Keratinocyte (primary cell): ENCODE results near the gene OR6N2. TPM values are rescaled to one million over a fixed set of nuclear protein-coding genes. Genes with fewer than 3 reads are reported as not detected.

Experiments used
- DNase-seq: peaks from one replicate; pipeline ENCODE4 v3.0.0-alpha.2; 2011; ENCODE audit warnings: low read depth, missing footprints, low spot score
- FAIRE-seq: peaks from 2 replicates; lab custom pipeline; 2011; peaks lifted over from hg19 to GRCh38; lab: Jason Lieb, UNC
- H2AFZ ChIP-seq: 2 replicates; pipeline ENCODE4 v1.6.0; 2012; ENCODE audit warnings: low read length, control low read depth, inconsistent platforms; ENCODE audit not compliant: control insufficient read depth
- H3K27ac ChIP-seq: 2 replicates; pipeline ENCODE4 v1.5.1; 2011; ENCODE audit warnings: low read length; ENCODE audit not compliant: control insufficient read depth, insufficient read depth
- H3K27me3 ChIP-seq: 3 replicates; pipeline ENCODE4 v1.6.0; 2011; ENCODE audit warnings: low read length; ENCODE audit not compliant: control insufficient read depth, insufficient read depth; ENCODE audit errors: extremely low read depth
- H3K36me3 ChIP-seq, 2 experiments: 2 replicates in 1 of 2; 3 replicates in 1 of 2; pipeline ENCODE4 v1.5.1; 2011; ENCODE audit warnings: low read length in 2 of 2, mild to moderate bottlenecking in 1 of 2; ENCODE audit not compliant: control insufficient read depth in 2 of 2, insufficient read depth in 2 of 2; ENCODE audit errors: extremely low read depth in 1 of 2
- H3K4me1 ChIP-seq: 3 replicates; pipeline ENCODE4 v1.5.1; 2011; ENCODE audit warnings: low read length; ENCODE audit not compliant: control insufficient read depth, insufficient read depth; ENCODE audit errors: extremely low read depth
- H3K4me2 ChIP-seq: 3 replicates; pipeline ENCODE4 v1.6.0; 2011; ENCODE audit warnings: low read depth, low read length; ENCODE audit not compliant: control insufficient read depth, insufficient read depth; ENCODE audit errors: extremely low read depth
- H3K4me3 ChIP-seq, 3 experiments: fragments of 200-600 bp in 1 of 3; sonication (generic) in 1 of 3; 2 replicates in 2 of 3; 3 replicates in 1 of 3; pipeline ENCODE4 v1.5.1; 2011 to 2016; ENCODE audit warnings: low read length in 3 of 3, mild to moderate bottlenecking in 3 of 3, control low read depth in 2 of 3, inconsistent platforms in 1 of 3, low read depth in 1 of 3, mixed read lengths in 1 of 3, mixed run types in 1 of 3, moderate library complexity in 1 of 3; ENCODE audit not compliant: control insufficient read depth in 2 of 3, insufficient read depth in 2 of 3; ENCODE audit errors: extremely low read depth in 1 of 3
- H3K79me2 ChIP-seq: 2 replicates; pipeline ENCODE4 v1.6.0; 2012; ENCODE audit warnings: low read length; ENCODE audit not compliant: control insufficient read depth, insufficient read depth
- H3K9ac ChIP-seq: 3 replicates; pipeline ENCODE4 v1.6.0; 2011; ENCODE audit warnings: low read length; ENCODE audit not compliant: control insufficient read depth, insufficient read depth; ENCODE audit errors: extremely low read depth
- H3K9me1 ChIP-seq: 3 replicates; pipeline ENCODE4 v1.6.0; 2011; ENCODE audit warnings: low read length; ENCODE audit not compliant: control insufficient read depth, insufficient read depth; ENCODE audit errors: extremely low read depth
- H3K9me3 ChIP-seq: 2 replicates; pipeline ENCODE4 v1.5.1; 2012; ENCODE audit warnings: low read depth, low read length; ENCODE audit not compliant: control insufficient read depth
- H4K20me1 ChIP-seq: 3 replicates; pipeline ENCODE4 v1.6.0; 2011; ENCODE audit warnings: low read length; ENCODE audit not compliant: control insufficient read depth, insufficient read depth; ENCODE audit errors: extremely low read depth
- EZH2 ChIP-seq: IDR thresholded peaks from one replicate; pipeline ENCODE4 v1.6.1; 2012; ENCODE audit warnings: inconsistent platforms, mild to moderate bottlenecking, low read length, moderate library complexity
- dilution Hi-C: fragments of 300-500 bp; cut with MboI; formaldehyde crosslinking; loops from one replicate; pipeline ENCODE4 v1.7.0; 2020; ENCODE audit warnings: low sequenced_read_pairs; ENCODE audit not compliant: extremely low pct_ligation_motif_present
- polyA plus RNA-seq, 5 experiments: library from polyadenylated mRNA; depleted of rRNA in 3 of 5; stranded (reverse) in 3 of 5; stranded (forward) in 1 of 5; unstranded in 1 of 5; fragments of >200 nt; gene quantifications; 1 replicate in 1 of 5; 2 replicates in 3 of 5; 3 replicates in 1 of 5; pipeline versions ENCODE4 v1.2.1 to v1.2.3, GENCODE V29; 2011 to 2012; ENCODE audit warnings: missing spikeins in 2 of 5, low read depth in 1 of 5, low replicate concordance in 1 of 5
- TF ChIP-seq, protein P1 (sequence below), 3 experiments: IDR thresholded peaks in 1 of 3; conservative IDR thresholded peaks in 1 of 3; optimal IDR thresholded peaks in 1 of 3; 2 replicates in 2 of 3; 3 replicates in 1 of 3; pipeline versions ENCODE3 to v1.5.1; 2011; ENCODE audit warnings: low read length in 3 of 3, mild to moderate bottlenecking in 3 of 3, moderate library complexity in 2 of 3, control low read depth in 1 of 3, inconsistent platforms in 1 of 3; ENCODE audit not compliant: insufficient read depth in 2 of 3; ENCODE audit errors: extremely low read depth in 1 of 3

The OR6N2 gene
- polyA plus RNA-seq, 1 donor (not counting 4 experiments of a cell fraction or from before 2014, with no cell fraction given) = not detected

DNA sequence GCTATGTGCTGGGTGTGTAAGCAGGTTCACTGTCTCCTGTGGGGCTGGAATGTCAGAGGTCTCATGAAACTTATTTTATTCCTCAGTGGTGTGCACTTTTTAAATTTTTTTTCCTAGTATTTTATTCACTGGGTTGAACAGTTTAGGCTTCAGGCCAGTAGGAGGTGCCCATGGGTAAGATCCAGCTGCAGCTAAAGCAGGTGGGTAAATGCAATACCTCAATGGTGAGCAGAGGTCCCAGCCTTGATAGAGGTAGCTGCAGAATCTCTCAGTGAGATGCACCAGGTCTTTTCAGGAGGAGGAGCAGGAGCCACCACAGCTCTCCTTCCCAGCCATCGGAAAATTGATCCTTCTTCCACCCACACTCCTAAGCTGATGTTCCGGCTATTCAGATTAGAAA is 12.6 kb upstream of the OR6N2 start:
- H3K4me3 ChIP-seq = no peak overlapping the region
- H3K9me1 ChIP-seq = no peaks in the 10 kb centered on the region
- H3K27ac ChIP-seq = no peak overlapping the region
- H3K4me1 ChIP-seq = no peaks in the 10 kb centered on the region
- no peaks in the 10 kb centered on the region for H3K79me2 ChIP-seq
- no peaks in the 10 kb centered on the region for H3K27me3 ChIP-seq
- no peak for FAIRE-seq
- H2AFZ ChIP-seq = no peak overlapping the region
- H4K20me1 ChIP-seq = no peaks in the 10 kb centered on the region
- no peak for DNase-seq
- TF ChIP-seq, protein P1, sequence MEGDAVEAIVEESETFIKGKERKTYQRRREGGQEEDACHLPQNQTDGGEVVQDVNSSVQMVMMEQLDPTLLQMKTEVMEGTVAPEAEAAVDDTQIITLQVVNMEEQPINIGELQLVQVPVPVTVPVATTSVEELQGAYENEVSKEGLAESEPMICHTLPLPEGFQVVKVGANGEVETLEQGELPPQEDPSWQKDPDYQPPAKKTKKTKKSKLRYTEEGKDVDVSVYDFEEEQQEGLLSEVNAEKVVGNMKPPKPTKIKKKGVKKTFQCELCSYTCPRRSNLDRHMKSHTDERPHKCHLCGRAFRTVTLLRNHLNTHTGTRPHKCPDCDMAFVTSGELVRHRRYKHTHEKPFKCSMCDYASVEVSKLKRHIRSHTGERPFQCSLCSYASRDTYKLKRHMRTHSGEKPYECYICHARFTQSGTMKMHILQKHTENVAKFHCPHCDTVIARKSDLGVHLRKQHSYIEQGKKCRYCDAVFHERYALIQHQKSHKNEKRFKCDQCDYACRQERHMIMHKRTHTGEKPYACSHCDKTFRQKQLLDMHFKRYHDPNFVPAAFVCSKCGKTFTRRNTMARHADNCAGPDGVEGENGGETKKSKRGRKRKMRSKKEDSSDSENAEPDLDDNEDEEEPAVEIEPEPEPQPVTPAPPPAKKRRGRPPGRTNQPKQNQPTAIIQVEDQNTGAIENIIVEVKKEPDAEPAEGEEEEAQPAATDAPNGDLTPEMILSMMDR (optimal IDR thresholded peaks at IDR 0.05 in 1 of 3, IDR thresholded peaks at IDR 0.05 in 1 of 3, conservative IDR thresholded peaks at IDR 0.05 in 1 of 3; ENCODE audit: extremely low read depth in 1 of 3, insufficient read depth in 2 of 3, low read length in 3 of 3) = peak; percentile 28 to 43 (median 30)
- TF ChIP-seq EZH2 = no peak
- H3K9ac ChIP-seq = no peak overlapping the region
- H3K36me3 ChIP-seq = no peaks in the 10 kb centered on the region
- H3K4me2 ChIP-seq = no peak overlapping the region
- dilution Hi-C loops = no loop called here
- H3K9me3 ChIP-seq = no peaks in the 10 kb centered on the region

DNA sequence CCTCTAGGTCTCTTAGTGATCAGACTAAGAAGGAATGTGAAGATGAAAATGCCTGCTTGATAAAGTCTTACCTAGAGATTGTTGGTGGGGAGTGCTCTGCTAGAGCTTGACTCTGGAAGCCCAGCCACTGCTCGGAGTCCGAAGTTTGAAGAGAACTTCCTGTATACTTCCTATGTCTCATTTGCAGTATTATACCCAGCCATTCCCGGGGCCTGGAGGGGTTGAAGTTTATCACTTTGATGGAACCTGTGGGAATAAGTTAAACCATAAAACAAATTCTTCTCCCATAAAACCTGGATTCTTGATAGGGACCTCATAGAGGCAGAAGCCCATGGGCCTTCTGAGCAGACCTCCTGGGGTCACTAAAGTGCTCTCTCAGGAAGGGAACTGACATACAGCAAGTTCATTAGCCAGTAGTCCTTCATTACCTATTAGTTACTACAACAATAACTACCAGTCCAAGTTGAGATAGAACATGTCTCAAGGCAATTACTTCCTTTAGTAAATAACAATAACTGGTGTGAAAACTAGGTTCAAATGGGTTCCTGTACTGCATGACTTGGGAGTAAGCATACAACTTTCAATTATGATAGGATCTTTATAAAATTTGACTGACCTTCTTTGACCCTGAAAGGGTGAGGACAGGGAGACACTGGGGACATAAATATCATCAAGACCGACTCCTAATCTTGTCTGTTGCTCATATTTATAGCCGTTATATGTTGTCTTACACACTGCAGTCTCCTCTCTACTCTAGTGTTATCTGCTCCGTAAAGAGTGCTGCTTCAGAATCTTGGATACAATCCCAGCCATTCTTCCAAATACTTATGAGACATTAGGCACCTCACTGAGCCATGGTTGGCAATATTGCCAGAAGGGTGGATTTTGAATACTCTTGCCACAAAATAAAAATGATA is 8.8 kb downstream of the OR6N2 start, which contains the start of gene OR6N1:
Gene OR6N1, minus strand, starts transcription at position 246 of the 917 bp plus-strand sequence. CDS start 5,513 bp downstream, outside the sequence.
- no peaks in the 10 kb centered on the region for H3K27me3 ChIP-seq
- TF ChIP-seq, protein P1 (optimal IDR thresholded peaks at IDR 0.05 in 1 of 3, IDR thresholded peaks at IDR 0.05 in 1 of 3, conservative IDR thresholded peaks at IDR 0.05 in 1 of 3; ENCODE audit: extremely low read depth in 1 of 3, insufficient read depth in 2 of 3, low read length in 3 of 3) = no peak
- no peak for TF ChIP-seq EZH2
- no peaks in the 10 kb centered on the region for H3K4me1 ChIP-seq
- no peaks in the 10 kb centered on the region for H4K20me1 ChIP-seq
- no peak within 1 kb of the TSS for H3K4me3 ChIP-seq
- no peak for FAIRE-seq
- no peaks in the 10 kb centered on the region for H3K9me3 ChIP-seq
- H3K36me3 ChIP-seq = no peaks in the 10 kb centered on the region
- DNase-seq = no peak
- dilution Hi-C loops = no loop called here
- no peak within 1 kb of the TSS for H2AFZ ChIP-seq
- H3K27ac ChIP-seq = no peak within 1 kb of the TSS
- no peaks in the 10 kb centered on the region for H3K79me2 ChIP-seq
- H3K9me1 ChIP-seq = no peaks in the 10 kb centered on the region
- no peak within 1 kb of the TSS for H3K4me2 ChIP-seq
- no peak within 1 kb of the TSS for H3K9ac ChIP-seq
